Tibial nerve (tissue), 4 donors: ENCODE measurements around the gene SAMD1. TPM values are rescaled to one million over a fixed set of nuclear protein-coding genes. Genes with fewer than 3 reads are reported as not detected.
"Not testable (repeated sequence)": the region's sequence is repeated elsewhere in the genome, so short reads cannot be mapped to it uniquely, and the experiment has no call there.

Experiments used
- DNase-seq, 2 donors: peaks; one replicate each; pipeline ENCODE4 v3.0.0-alpha.2; 2019; ENCODE audit warnings: low spot score in 2 of 2
- H3K27ac ChIP-seq, 4 donors: fragments of 200-600 bp; sonication (generic) in 3 of 4; one replicate each; pipeline ENCODE4 v1.5.1; 2017 to 2019; ENCODE audit warnings: mild to moderate bottlenecking in 1 of 4
- H3K27me3 ChIP-seq, 2 donors: fragments of 200-600 bp; sonication (generic) in 1 of 2; one replicate each; pipeline versions ENCODE4 v1.5.1 to v1.6.0; 2017 to 2019
- H3K36me3 ChIP-seq, 3 donors: fragments of 200-600 bp; sonication (generic); one replicate each; pipeline ENCODE4 v1.5.1; 2018 to 2019
- H3K4me1 ChIP-seq, 4 donors: fragments of 200-600 bp; sonication (generic) in 3 of 4; one replicate each; pipeline ENCODE4 v1.5.1; 2017 to 2019
- H3K4me3 ChIP-seq, 4 donors: fragments of 200-600 bp; sonication (generic) in 3 of 4; one replicate each; pipeline ENCODE4 v1.5.1; 2017 to 2019; ENCODE audit warnings: mild to moderate bottlenecking in 1 of 4, moderate library complexity in 1 of 4
- H3K9me3 ChIP-seq, 4 donors: fragments of 200-600 bp; sonication (generic) in 3 of 4; one replicate each; pipeline ENCODE4 v1.5.1; 2017 to 2019
- EP300 ChIP-seq, 2 donors: sonication (generic); formaldehyde crosslinking; IDR thresholded peaks; one replicate each; pipeline ENCODE4 v1.6.1; 2017; ENCODE audit warnings: antibody characterized with exemption in 2 of 2, mild to moderate bottlenecking in 1 of 2
- POLR2A ChIP-seq, 2 donors: fragments of 450-650 bp; IDR thresholded peaks; one replicate each; pipeline ENCODE4 v1.6.1; 2017; ENCODE audit warnings: antibody characterized with exemption in 2 of 2, mild to moderate bottlenecking in 2 of 2, moderate library complexity in 2 of 2
- WGBS, 2 donors: methylation state at CpG; one replicate each; pipeline ENCODE4 v1.1.5; 2018; 5-methylcytosine and 5-hydroxymethylcytosine counted together
- total RNA-seq, 4 donors: library from RNA; depleted of rRNA; stranded (reverse); fragments of >200 nt; gene quantifications; one replicate each; pipeline ENCODE4 v1.1.0, GENCODE V29; 2016
- TF ChIP-seq, protein P1 (sequence below), 5 experiments: fragments of 200-600 bp in 3 of 5; fragments of 450-650 bp in 2 of 5; sonication (generic) in 3 of 5; IDR thresholded peaks; one replicate each; pipeline ENCODE4 v1.5.1; 2016 to 2019; ENCODE audit warnings: antibody characterized with exemption in 5 of 5, mild to moderate bottlenecking in 3 of 5, moderate library complexity in 2 of 5

The SAMD1 gene
- total RNA-seq, 4 donors from 2014 or later, result 5.9 to 31.4 (median 19.0) TPM

DNA sequence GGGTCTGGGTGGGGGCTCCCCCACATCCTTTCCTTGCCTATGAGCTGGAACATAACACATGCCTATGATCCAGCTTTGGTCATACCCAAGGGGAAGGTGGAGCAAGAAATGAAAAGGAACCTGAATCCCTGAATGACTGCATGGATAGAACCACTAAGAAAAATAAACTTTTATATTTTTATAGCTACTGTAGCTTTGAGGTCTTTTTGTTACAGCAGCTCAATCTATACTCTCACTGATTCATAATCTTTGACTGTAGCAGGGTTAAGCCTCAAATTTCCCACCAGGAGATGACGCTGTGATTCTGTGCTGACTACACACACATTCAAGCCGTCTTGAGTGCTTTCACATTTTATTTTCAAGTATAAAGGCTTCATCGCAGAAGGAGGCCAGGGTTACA is 37.5 kb downstream of the SAMD1 start:
- H3K27me3 ChIP-seq, result peaks cover 0 to 16% of the 10 kb centered on the region in 2 donors
- peaks cover 0 to 12% (median 5%) of the 10 kb centered on the region in 4 donors for H3K4me1 ChIP-seq
- DNase-seq, result no peak
- H3K36me3 ChIP-seq, result peaks cover 0 to 18% (median 0%) of the 10 kb centered on the region in 3 donors
- H3K27ac ChIP-seq, result no peak overlapping the region
- peaks cover 0 to 22% (median 0%) of the 10 kb centered on the region in 4 donors for H3K9me3 ChIP-seq
- no peak overlapping the region for H3K4me3 ChIP-seq
- no peak for TF ChIP-seq EP300 (IDR thresholded peaks at IDR 0.05)
- no peak for TF ChIP-seq POLR2A (IDR thresholded peaks at IDR 0.05)
- TF ChIP-seq, protein P1, sequence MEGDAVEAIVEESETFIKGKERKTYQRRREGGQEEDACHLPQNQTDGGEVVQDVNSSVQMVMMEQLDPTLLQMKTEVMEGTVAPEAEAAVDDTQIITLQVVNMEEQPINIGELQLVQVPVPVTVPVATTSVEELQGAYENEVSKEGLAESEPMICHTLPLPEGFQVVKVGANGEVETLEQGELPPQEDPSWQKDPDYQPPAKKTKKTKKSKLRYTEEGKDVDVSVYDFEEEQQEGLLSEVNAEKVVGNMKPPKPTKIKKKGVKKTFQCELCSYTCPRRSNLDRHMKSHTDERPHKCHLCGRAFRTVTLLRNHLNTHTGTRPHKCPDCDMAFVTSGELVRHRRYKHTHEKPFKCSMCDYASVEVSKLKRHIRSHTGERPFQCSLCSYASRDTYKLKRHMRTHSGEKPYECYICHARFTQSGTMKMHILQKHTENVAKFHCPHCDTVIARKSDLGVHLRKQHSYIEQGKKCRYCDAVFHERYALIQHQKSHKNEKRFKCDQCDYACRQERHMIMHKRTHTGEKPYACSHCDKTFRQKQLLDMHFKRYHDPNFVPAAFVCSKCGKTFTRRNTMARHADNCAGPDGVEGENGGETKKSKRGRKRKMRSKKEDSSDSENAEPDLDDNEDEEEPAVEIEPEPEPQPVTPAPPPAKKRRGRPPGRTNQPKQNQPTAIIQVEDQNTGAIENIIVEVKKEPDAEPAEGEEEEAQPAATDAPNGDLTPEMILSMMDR (IDR thresholded peaks at IDR 0.05), result no peak
- 93 to 99% methylated on average over 3 of the region's 3 CpGs for WGBS, 2 donors

DNA sequence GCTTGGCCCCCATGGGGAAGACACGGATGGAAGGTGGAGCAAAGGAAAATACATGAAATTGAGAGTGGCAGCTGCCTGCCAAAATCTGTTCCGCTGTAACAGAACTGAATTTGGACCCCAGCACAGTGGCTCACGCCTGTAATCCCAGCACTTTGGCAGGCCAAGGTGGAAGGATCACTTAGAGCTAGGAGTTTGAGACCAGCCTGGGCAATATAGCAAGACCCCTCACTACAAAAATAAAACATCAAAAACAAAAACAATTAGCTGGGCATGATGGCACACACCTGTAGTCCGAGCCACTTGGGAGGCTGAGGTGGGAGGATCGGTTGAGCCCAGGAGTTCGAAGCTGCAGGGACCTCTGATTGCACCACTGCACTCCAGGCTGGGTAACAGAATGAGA is 38.1 kb downstream of the SAMD1 start:
- 91 to 93% methylated on average over 6 of the region's 6 CpGs for WGBS, 2 donors
- TF ChIP-seq EP300 (IDR thresholded peaks at IDR 0.05) (no peak), POLR2A (IDR thresholded peaks at IDR 0.05) (no peak)
- TF ChIP-seq, protein P1 (IDR thresholded peaks at IDR 0.05), result no peak
- DNase-seq, result no peak
- H3K9me3 ChIP-seq, result peaks cover 0 to 22% (median 0%) of the 10 kb centered on the region in 4 donors
- H3K27me3 ChIP-seq, result peaks cover 0 to 10% of the 10 kb centered on the region in 2 donors
- H3K36me3 ChIP-seq, result peaks cover 0 to 18% (median 0%) of the 10 kb centered on the region in 3 donors
- H3K27ac ChIP-seq, result no peak overlapping the region
- no peak overlapping the region for H3K4me3 ChIP-seq
- H3K4me1 ChIP-seq, result peaks cover 0 to 6% (median 2%) of the 10 kb centered on the region in 4 donors

DNA sequence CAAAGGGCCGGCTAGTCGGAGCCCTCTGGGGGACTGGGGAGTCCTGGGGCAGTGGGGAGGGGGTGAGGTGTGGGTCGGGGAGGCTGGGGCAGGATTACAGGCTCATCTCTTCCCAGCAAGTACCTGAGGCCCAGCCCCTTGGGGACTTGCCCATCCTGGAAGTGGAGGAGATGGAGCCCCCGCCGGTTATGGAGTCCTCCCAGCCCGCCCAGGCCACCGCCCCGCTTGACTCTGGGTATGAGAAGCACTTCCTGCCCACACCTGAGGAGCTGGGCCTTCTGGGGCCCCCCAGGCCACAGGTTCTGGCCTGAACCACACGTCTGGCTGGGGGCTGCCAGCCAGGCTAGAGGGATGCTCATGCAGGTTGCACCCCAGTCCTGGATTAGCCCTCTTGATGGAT is 38.6 kb downstream of the SAMD1 start:
- Histone ChIP-seq H3K4me3 (no peak overlapping the region), H3K4me1 (peaks cover 0 to 2% (median 0%) of the 10 kb centered on the region in 4 donors), H3K27ac (no peak overlapping the region), H3K9me3 (peaks cover 0 to 22% (median 0%) of the 10 kb centered on the region in 4 donors), H3K27me3 (peaks cover 0 to 6% of the 10 kb centered on the region in 2 donors), H3K36me3 (peaks cover 0 to 18% (median 0%) of the 10 kb centered on the region in 3 donors)
- TF ChIP-seq, protein P1 (IDR thresholded peaks at IDR 0.05), result no peak
- no peak for TF ChIP-seq EP300 (IDR thresholded peaks at IDR 0.05)
- DNase-seq, result no peak
- 62 to 86% methylated on average over 5 to 9 of the region's 9 CpGs for WGBS, 2 donors

DNA sequence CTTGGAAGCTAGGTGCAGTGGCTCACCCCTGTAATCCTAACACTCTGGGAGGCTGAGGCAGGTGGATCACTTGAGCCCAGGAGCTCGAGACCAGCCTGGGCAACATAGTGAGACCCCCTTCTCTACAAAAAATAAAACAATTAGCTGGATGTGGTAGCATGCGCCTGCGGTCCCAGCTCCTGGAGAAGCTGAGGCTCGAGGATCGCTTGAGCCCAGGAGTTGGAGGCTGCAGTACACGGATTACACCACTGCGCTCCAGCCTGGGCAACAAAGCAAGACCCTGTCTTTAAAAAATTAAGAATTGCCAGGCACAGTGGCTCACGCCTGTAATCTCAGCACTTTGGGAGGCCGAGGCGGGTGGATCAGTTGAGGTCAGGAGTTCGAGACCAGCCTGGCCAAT is 39.6 kb downstream of the SAMD1 start:
- peaks cover 0 to 22% (median 0%) of the 10 kb centered on the region in 4 donors for H3K9me3 ChIP-seq
- H3K4me3 ChIP-seq, H3K4me1 ChIP-seq, DNase-seq, H3K27ac ChIP-seq, H3K27me3 ChIP-seq: not testable (repeated sequence)
- H3K36me3 ChIP-seq, result peaks cover 0 to 18% (median 0%) of the 10 kb centered on the region in 3 donors
- 84 to 87% methylated on average over 11 of the region's 11 CpGs for WGBS, 2 donors

DNA sequence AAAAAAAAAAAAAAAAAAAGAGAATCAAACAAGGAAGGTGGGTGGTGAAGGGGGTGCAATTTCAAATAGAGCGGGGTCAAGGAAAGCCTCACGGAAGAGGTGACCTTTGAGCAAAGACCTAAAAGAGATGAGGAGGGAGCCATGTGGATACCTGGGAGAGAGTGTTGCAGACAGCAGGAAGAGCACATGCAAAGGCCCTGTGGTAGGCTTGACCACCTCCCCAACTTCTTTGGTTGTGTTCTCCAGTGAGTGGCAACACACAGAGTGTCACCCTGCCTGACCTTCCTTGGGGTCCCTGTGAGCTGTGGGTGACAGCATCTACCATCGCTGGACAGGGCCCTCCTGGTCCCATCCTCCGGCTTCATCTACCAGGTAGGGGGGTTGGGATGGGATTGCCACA is 40.0 kb downstream of the SAMD1 start:
- DNase-seq, result no peak
- 94 to 95% methylated on average over 4 of the region's 4 CpGs for WGBS, 2 donors
- Histone ChIP-seq H3K4me1 (no peaks in the 10 kb centered on the region), H3K27ac (no peak overlapping the region), H3K4me3 (no peak overlapping the region), H3K27me3 (no peaks in the 10 kb centered on the region), H3K9me3 (peaks cover 0 to 22% (median 0%) of the 10 kb centered on the region in 4 donors), H3K36me3 (peaks cover 0 to 18% (median 0%) of the 10 kb centered on the region in 3 donors)
- TF ChIP-seq EP300 (IDR thresholded peaks at IDR 0.05) (no peak), POLR2A (IDR thresholded peaks at IDR 0.05) (no peak)
- TF ChIP-seq, protein P1 (IDR thresholded peaks at IDR 0.05), result no peak
